ENCODE results near the gene RPS18. TPM values are rescaled to one million over a fixed set of nuclear protein-coding genes. Genes with fewer than 3 reads are reported as not detected.

The RPS18 gene
- total and polyA plus RNA-seq, 2 of the 4 experiments (the other 2 are of a cell fraction): 6,577 to 8,417 TPM

DNA sequence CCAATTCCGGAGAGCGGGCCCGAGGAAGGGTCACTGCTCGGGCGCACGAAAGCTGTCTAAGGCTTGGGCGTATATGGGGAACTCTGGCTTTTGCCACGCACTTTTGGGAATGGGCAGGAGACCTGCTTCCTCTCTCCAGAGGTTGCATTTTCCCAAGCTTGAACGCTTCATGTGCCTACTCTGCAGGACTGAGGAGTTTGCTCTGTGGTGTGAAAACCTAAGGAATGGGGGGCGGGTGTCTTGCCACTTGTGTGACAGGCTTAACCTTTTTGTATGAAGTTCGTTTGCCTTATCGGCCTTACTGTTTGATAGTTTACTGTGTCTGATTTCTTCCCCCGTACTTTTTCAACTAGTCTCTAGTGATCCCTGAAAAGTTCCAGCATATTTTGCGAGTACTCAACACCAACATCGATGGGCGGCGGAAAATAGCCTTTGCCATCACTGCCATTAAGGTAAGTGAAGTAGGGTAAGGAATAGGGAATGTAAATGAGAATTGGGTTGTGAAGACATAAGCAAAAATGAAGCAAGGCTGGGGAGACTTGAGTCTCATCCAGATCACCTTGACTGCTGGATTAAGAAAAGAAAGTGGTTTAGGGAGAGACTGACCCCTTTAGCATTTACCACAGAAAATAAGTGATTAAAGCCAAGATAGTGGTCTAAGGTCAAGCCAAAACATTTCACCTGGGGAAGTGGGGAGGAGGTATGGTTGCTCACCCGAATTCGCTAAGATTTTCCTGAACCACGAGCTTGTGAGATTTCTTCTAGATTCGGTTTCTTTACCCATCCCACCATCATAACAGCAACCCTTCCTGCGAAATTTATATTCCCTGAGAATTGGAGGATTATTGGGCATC, 627 bp downstream of the RPS18 start:
- Histone ChIP-seq H4K8ac (ENCODE audit: low read depth in 2 of 2, low read length in 2 of 2) (peak overlapping the region; percentile 63 to 84), H3K4me1 (ENCODE audit: control insufficient read depth, insufficient read depth, low read length) (peaks cover 14% of the 10 kb centered on the region), H4K91ac (ENCODE audit: insufficient read depth, low read depth, low read length) (peak overlapping the region; percentile 84), H4K5ac (ENCODE audit: low read depth, low read length) (peak overlapping the region; percentile 65), H2AFZ (replicated peaks; ENCODE audit: low read length, poor library complexity) (peak overlapping the region; percentile 84), H3K56ac (ENCODE audit: extremely low read depth, insufficient read depth, low read length) (peak overlapping the region; percentile 88), H2BK120ac (ENCODE audit: low read depth, low read length) (no peak overlapping the region), H3K79me1 (ENCODE audit: low read depth in 1 of 2, low read length in 2 of 2) (peaks cover 28 to 65% of the 10 kb centered on the region in 2 experiments), H3K27me3 (ENCODE audit: control insufficient read depth, insufficient read depth, low read length) (no peaks in the 10 kb centered on the region), H3K36me3 (ENCODE audit: control insufficient read depth, insufficient read depth, low read length) (peaks cover 52% of the 10 kb centered on the region), H3K23ac (ENCODE audit: low read depth, low read length) (peak overlapping the region; percentile 86), H3K18ac (ENCODE audit: low read depth, low read length) (0 out of 2 replicates have a peak overlapping the region, but pooled peaks have one; percentile 2), H3K9ac (ENCODE audit: low read depth, low read length) (peak overlapping the region; percentile 95), H2BK5ac (ENCODE audit: low read depth, low read length, poor library complexity, severe bottlenecking) (peak overlapping the region; percentile 77), H3K9me1 (ENCODE audit: insufficient read depth, low read length) (peaks cover 9% of the 10 kb centered on the region), H3K14ac (replicated peaks; ENCODE audit: low read depth, low read length) (peak overlapping the region; percentile 95), H3K4me3 (ENCODE audit: insufficient read depth, low read depth, low read length) (peak overlapping the region; percentile 71), H4K20me1 (ENCODE audit: insufficient read depth, low read length) (peaks cover 55% of the 10 kb centered on the region), H3K27ac (ENCODE audit: insufficient read depth, low read length) (peak overlapping the region; percentile 69), H2BK20ac (ENCODE audit: low read depth, low read length) (no peak overlapping the region), H2AK9ac (replicated peaks; ENCODE audit: low read depth, low read length, poor library complexity) (peak overlapping the region; percentile 99), H2BK15ac (ENCODE audit: low read depth, low read length) (no peak overlapping the region), H3K9me3 (ENCODE audit: control insufficient read depth, insufficient read depth, low read length) (no peaks in the 10 kb centered on the region), H3K4ac (ENCODE audit: low read depth, low read length) (peak overlapping the region; percentile 86), H3K4me2 (ENCODE audit: low read depth, low read length) (peak overlapping the region; percentile 84), H2AK5ac (ENCODE audit: low read depth, low read length) (peak overlapping the region; percentile 82)
- dilution Hi-C loops (cut with HindIII; ENCODE audit: low sequenced_read_pairs, unreplicated experiment) (no loop called here), in situ Hi-C loops (cut with MboI; ENCODE audit: low sequenced_read_pairs) (no loop called here), intact Hi-C loops (cut with micrococcal nuclease) (no loop called here)
- POLR2A ChIA-PET (ENCODE audit: unreplicated experiment): interaction anchor here (1.0 to 1.2 kb wide), 2 partner anchors 22 to 64 kb away, joined by 6 to 7 read pairs; partner anchors contain the start of gene RING1
- CTCF ChIA-PET: no interaction called here
- 0% methylated on average over 1 of the region's 22 CpGs; no CpG with 5 or more reads in 1 of the 2 experiments for WGBS, 2 experiments (ENCODE audit: extremely low coverage in 2 of 2, insufficient read length in 1 of 2)
- TSS peak; percentile 58 for BruUV-seq (replicated peaks)
- ATAC-seq (ENCODE audit: low read depth) (peak; percentile 12), DNase-seq (no peak)
- 0 out of 2 replicates have a peak, but pooled peaks have one; percentile 28 for TF ChIP-seq CHD1 (IDR thresholded peaks at IDR 0.05; ENCODE audit: low read depth, low read length)
- TF ChIP-seq FOS (IDR thresholded peaks at IDR 0.05; ENCODE audit: low read depth, low read length): no peak
